ENCODE results near the gene GPR4.

Gene GPR4

GRCh38 chr19:45601115-45601514 lies 897 bp downstream of the GPR4 start:
- DNase-seq (ENCODE audit: insufficient read length, low spot score) (no peak), FAIRE-seq (no peak)
- no peak for TF ChIP-seq CTCF (IDR thresholded peaks at IDR 0.05; ENCODE audit: insufficient read depth, missing control alignments)

- no peak for TF ChIP-seq CTCF (IDR thresholded peaks at IDR 0.05; ENCODE audit: insufficient read depth, missing control alignments)
- FAIRE-seq (no peak), DNase-seq (ENCODE audit: insufficient read length, low spot score) (no peak)
Observed at GRCh38 chr19:45600340-45600885, 1.6 kb downstream of the GPR4 start.

- DNase-seq (ENCODE audit: insufficient read length, low spot score) (no peak), FAIRE-seq (no peak)
- TF ChIP-seq CTCF (IDR thresholded peaks at IDR 0.05; ENCODE audit: insufficient read depth, missing control alignments): no peak
Observed at GRCh38 chr19:45599286-45599685, 2.7 kb downstream of the GPR4 start.

GRCh38 chr19:45598267-45599001 lies 3.6 kb downstream of the GPR4 start:
- DNase-seq (ENCODE audit: insufficient read length, low spot score) (no peak), FAIRE-seq (no peak)
- TF ChIP-seq CTCF (IDR thresholded peaks at IDR 0.05; ENCODE audit: insufficient read depth, missing control alignments): no peak

GRCh38 chr19:45597425-45598111 lies 4.4 kb downstream of the GPR4 start:
- no peak for TF ChIP-seq CTCF (IDR thresholded peaks at IDR 0.05; ENCODE audit: insufficient read depth, missing control alignments)
- DNase-seq (ENCODE audit: insufficient read length, low spot score) (no peak), FAIRE-seq (no peak)

- FAIRE-seq (no peak), DNase-seq (ENCODE audit: insufficient read length, low spot score) (no peak)
- no peak for TF ChIP-seq CTCF (IDR thresholded peaks at IDR 0.05; ENCODE audit: insufficient read depth, missing control alignments)
Observed at GRCh38 chr19:45595814-45596213, 6.2 kb downstream of the GPR4 start.

GRCh38 chr19:45593520-45593919 lies 8.5 kb downstream of the GPR4 start:
- DNase-seq (ENCODE audit: insufficient read length, low spot score) (no peak), FAIRE-seq (no peak)
- TF ChIP-seq CTCF (IDR thresholded peaks at IDR 0.05; ENCODE audit: insufficient read depth, missing control alignments): no peak

Measured in D721Med (cell line).